IMR-90 (cell line): ENCODE measurements around the gene DCHS1. TPM values are rescaled to one million over a fixed set of nuclear protein-coding genes. Genes with fewer than 3 reads are reported as not detected.

ENCODE experiments used
- ATAC-seq: fragments of 200-7000 bp; cut with Tn5 transposase; 2 replicates; pipeline ENCODE4 v1.9.1; 2020; ENCODE audit warnings: low read depth, mild to moderate bottlenecking, moderate library complexity
- BruUV-seq: library from RNA; stranded (reverse); fragments of 400-500 nt; replicated peaks from 2 replicates; lab custom pipeline; 2021; lab: Mats Ljungman, UMichigan
- CTCF ChIA-PET: fragments of 300-600 bp; formaldehyde crosslinking; extraction: SDS; loops from one replicate; lab custom pipeline; 2021; ENCODE audit warnings: antibody characterized with exemption; lab: Yijun Ruan, JAX
- POLR2A ChIA-PET: fragments of 300-600 bp; sonication (Branson Sonifier 250); formaldehyde crosslinking; loops from one replicate; lab custom pipeline; 2022; ENCODE audit warnings: antibody characterized with exemption; ENCODE audit not compliant: unreplicated experiment; lab: Charles Lee
- DNase-seq: peaks from one replicate; pipeline ENCODE4 v3.0.0; 2013
- H2AFZ ChIP-seq: replicated peaks from 2 replicates; pipeline ENCODE3; 2013; ENCODE audit warnings: low read length, mild to moderate bottlenecking; ENCODE audit not compliant: poor library complexity
- H2AK5ac ChIP-seq: 2 replicates; pipeline ENCODE4 v1.6.1; 2013; ENCODE audit warnings: low read depth, low read length, inconsistent platforms
- H2AK9ac ChIP-seq: replicated peaks from 2 replicates; pipeline ENCODE3; 2013; ENCODE audit warnings: mild to moderate bottlenecking, low read depth, low read length, moderate library complexity; ENCODE audit not compliant: poor library complexity
- H2BK120ac ChIP-seq: 2 replicates; pipeline ENCODE4 v1.6.1; 2013; ENCODE audit warnings: low read depth, low read length, inconsistent platforms
- H2BK15ac ChIP-seq: 3 replicates; pipeline ENCODE4 v1.6.1; 2013; ENCODE audit warnings: low read depth, low read length, inconsistent platforms
- H2BK20ac ChIP-seq: 2 replicates; pipeline ENCODE4 v1.6.1; 2013; ENCODE audit warnings: low read depth, mild to moderate bottlenecking, inconsistent platforms, low read length, moderate library complexity
- H2BK5ac ChIP-seq: 2 replicates; pipeline ENCODE4 v1.6.1; 2013; ENCODE audit warnings: mild to moderate bottlenecking, low read depth, low read length, inconsistent platforms; ENCODE audit not compliant: poor library complexity, severe bottlenecking
- H3K14ac ChIP-seq: replicated peaks from 2 replicates; pipeline ENCODE4 v1.6.1; 2013; ENCODE audit warnings: low read depth, low read length, inconsistent platforms
- H3K18ac ChIP-seq: 2 replicates; pipeline ENCODE4 v1.6.1; 2013; ENCODE audit warnings: low read depth, low read length, control low read depth
- H3K23ac ChIP-seq: 2 replicates; pipeline ENCODE4 v1.6.1; 2013; ENCODE audit warnings: low read depth, low read length, inconsistent platforms
- H3K27ac ChIP-seq: 2 replicates; pipeline ENCODE4 v1.5.1; 2013; ENCODE audit warnings: mild to moderate bottlenecking, control low read depth, low read length; ENCODE audit not compliant: insufficient read depth
- H3K27me3 ChIP-seq: 2 replicates; pipeline ENCODE4 v1.6.1; 2013; ENCODE audit warnings: low read length; ENCODE audit not compliant: control insufficient read depth, insufficient read depth
- H3K36me3 ChIP-seq: 2 replicates; pipeline ENCODE4 v1.6.1; 2013; ENCODE audit warnings: low read length, mixed read lengths; ENCODE audit not compliant: control insufficient read depth, insufficient read depth
- H3K4ac ChIP-seq: 2 replicates; pipeline ENCODE4 v1.6.1; 2013; ENCODE audit warnings: low read depth, low read length, inconsistent platforms
- H3K4me1 ChIP-seq: 2 replicates; pipeline ENCODE4 v1.6.1; 2013; ENCODE audit warnings: low read length, mixed read lengths; ENCODE audit not compliant: control insufficient read depth, insufficient read depth
- H3K4me2 ChIP-seq: 2 replicates; pipeline ENCODE4 v1.6.1; 2013; ENCODE audit warnings: low read depth, mild to moderate bottlenecking, control low read depth, low read length, moderate library complexity
- H3K4me3 ChIP-seq: 2 replicates; pipeline ENCODE4 v1.5.1; 2013; ENCODE audit warnings: low read depth, mild to moderate bottlenecking, control low read depth, low read length, moderate library complexity; ENCODE audit not compliant: insufficient read depth
- H3K56ac ChIP-seq: 2 replicates; pipeline ENCODE4 v1.6.1; 2013; ENCODE audit warnings: low read length, inconsistent platforms; ENCODE audit not compliant: insufficient read depth; ENCODE audit errors: extremely low read depth
- H3K79me1 ChIP-seq, 2 experiments: 2 replicates each; pipeline ENCODE4 v1.6.1; 2013; ENCODE audit warnings: low read length in 2 of 2, inconsistent platforms in 1 of 2, low read depth in 1 of 2
- H3K9ac ChIP-seq: 2 replicates; pipeline ENCODE4 v1.6.1; 2013; ENCODE audit warnings: low read depth, low read length, control low read depth
- H3K9me1 ChIP-seq: 2 replicates; pipeline ENCODE4 v1.6.1; 2013; ENCODE audit warnings: low read length, inconsistent platforms; ENCODE audit not compliant: insufficient read depth
- H3K9me3 ChIP-seq: 2 replicates; pipeline ENCODE4 v1.6.1; 2013; ENCODE audit warnings: low read length; ENCODE audit not compliant: control insufficient read depth, insufficient read depth
- H4K20me1 ChIP-seq: 2 replicates; pipeline ENCODE4 v1.6.1; 2013; ENCODE audit warnings: low read length, inconsistent platforms; ENCODE audit not compliant: insufficient read depth
- H4K5ac ChIP-seq: 2 replicates; pipeline ENCODE4 v1.6.1; 2013; ENCODE audit warnings: mild to moderate bottlenecking, low read depth, low read length, control low read depth
- H4K8ac ChIP-seq, 2 experiments: 2 replicates each; pipeline ENCODE4 v1.6.1; 2013; ENCODE audit warnings: low read depth in 2 of 2, low read length in 2 of 2, control low read depth in 1 of 2, inconsistent platforms in 1 of 2
- H4K91ac ChIP-seq: 2 replicates; pipeline ENCODE4 v1.6.1; 2013; ENCODE audit warnings: low read depth, low read length, inconsistent platforms; ENCODE audit not compliant: insufficient read depth
- BHLHE40 ChIP-seq: fragments of 150-350 bp; IDR thresholded peaks from 2 replicates; pipeline ENCODE4 v1.6.1; 2016; ENCODE audit warnings: mild to moderate bottlenecking, low read depth, low read length
- CEBPB ChIP-seq: IDR thresholded peaks from 2 replicates; pipeline ENCODE4 v1.6.1; 2012; ENCODE audit warnings: low read depth, low read length, improper control_type of control experiment
- CHD1 ChIP-seq: IDR thresholded peaks from 2 replicates; pipeline ENCODE4 v1.6.1; 2012; ENCODE audit warnings: low read depth, low read length, improper control_type of control experiment
- CTCF ChIP-seq: conservative IDR thresholded peaks from 2 replicates; pipeline ENCODE4 v1.5.1; 2012; ENCODE audit warnings: mild to moderate bottlenecking, low read depth, low read length, improper control_type of control experiment
- ELK1 ChIP-seq: fragments of 150-350 bp; IDR thresholded peaks from 2 replicates; pipeline ENCODE4 v1.6.1; 2016; ENCODE audit warnings: low read depth, mild to moderate bottlenecking, low read length, moderate library complexity, borderline replicate concordance
- FOS ChIP-seq: fragments of 150-350 bp; IDR thresholded peaks from 2 replicates; pipeline ENCODE4 v1.6.1; 2016; ENCODE audit warnings: low read depth, low read length
- MAFK ChIP-seq: IDR thresholded peaks from 2 replicates; pipeline ENCODE4 v1.6.1; 2012; ENCODE audit warnings: low read depth, low read length, improper control_type of control experiment
- MAZ ChIP-seq: IDR thresholded peaks from 2 replicates; pipeline ENCODE4 v1.6.1; 2012; ENCODE audit warnings: low read depth, mild to moderate bottlenecking, low read length, improper control_type of control experiment, moderate library complexity, borderline replicate concordance
- MXI1 ChIP-seq: IDR thresholded peaks from 2 replicates; pipeline ENCODE4 v1.6.1; 2012; ENCODE audit warnings: low read depth, mild to moderate bottlenecking, low read length, moderate library complexity, borderline replicate concordance
- NFE2L2 ChIP-seq: fragments of 150-350 bp; IDR thresholded peaks from 2 replicates; pipeline ENCODE4 v1.6.1; 2016; ENCODE audit warnings: low read depth, mild to moderate bottlenecking, low read length
- POLR2A ChIP-seq: IDR thresholded peaks from 2 replicates; pipeline ENCODE4 v1.6.1; 2012; ENCODE audit warnings: mild to moderate bottlenecking, low read depth, low read length
- RAD21 ChIP-seq: IDR thresholded peaks from 2 replicates; pipeline ENCODE4 v1.6.1; 2012; ENCODE audit warnings: low read length, improper control_type of control experiment
- RCOR1 ChIP-seq: IDR thresholded peaks from 2 replicates; pipeline ENCODE4 v1.6.1; 2012; ENCODE audit warnings: mild to moderate bottlenecking, low read length, improper control_type of control experiment; ENCODE audit not compliant: insufficient replicate concordance
- RFX5 ChIP-seq: IDR thresholded peaks from 2 replicates; pipeline ENCODE4 v1.8.0; 2012; ENCODE audit warnings: low read depth, mild to moderate bottlenecking, low read length, moderate library complexity
- SMC3 ChIP-seq: fragments of 150-350 bp; IDR thresholded peaks from 2 replicates; pipeline ENCODE4 v1.6.1; 2016; ENCODE audit warnings: low read depth, mild to moderate bottlenecking, antibody characterized with exemption, low read length, moderate library complexity
- USF2 ChIP-seq: fragments of 150-350 bp; IDR thresholded peaks from 2 replicates; pipeline ENCODE4 v1.6.1; 2017; ENCODE audit warnings: mild to moderate bottlenecking, antibody characterized with exemption, low read length, low read depth
- WGBS, 2 experiments: methylation state at CpG; one replicate each; pipeline versions ENCODE4 v1.1.5 to v1.1.7; 2013; ENCODE audit warnings: missing lambda C conversion rate in 2 of 2; ENCODE audit not compliant: insufficient read length in 1 of 2; ENCODE audit errors: extremely low coverage in 2 of 2; 5-methylcytosine and 5-hydroxymethylcytosine counted together
- dilution Hi-C: fragments of 300-500 bp; cut with HindIII; formaldehyde crosslinking; loops from one replicate; pipeline ENCODE4 v1.14.3; 2018; ENCODE audit warnings: low sequenced_read_pairs; ENCODE audit not compliant: unreplicated experiment
- in situ Hi-C: fragments of 300-500 bp; cut with MboI; formaldehyde crosslinking; loops from 3 replicates; pipeline ENCODE4 v1.14.3; 2019; ENCODE audit warnings: low sequenced_read_pairs, inconsistent platforms, mixed read lengths
- intact Hi-C: fragments of 100-400 bp; cut with micrococcal nuclease; formaldehyde crosslinking; loops from 2 replicates; pipeline ENCODE4 v1.10.0; 2022
- polyA plus RNA-seq, 3 experiments: library from polyadenylated mRNA; depleted of rRNA; stranded (reverse); fragments of >200 nt; gene quantifications; 2 replicates each; pipeline ENCODE4 v1.2.3, GENCODE V29; 2012; ENCODE audit warnings: low replicate concordance in 1 of 3
- total RNA-seq: library from RNA; depleted of rRNA; stranded (reverse); fragments of >200 nt; gene quantifications from 2 replicates; pipeline ENCODE4 v1.2.3, GENCODE V29; 2012

Gene DCHS1
- total and polyA plus RNA-seq, 2 of the 4 experiments (the other 2 are of a cell fraction): 1.4 to 3.3 TPM

- Histone ChIP-seq H3K9ac (no peak overlapping the region), H4K91ac (no peak overlapping the region), H4K5ac (no peak overlapping the region), H3K14ac (no peak overlapping the region), H3K4me1 (peaks cover 5% of the 10 kb centered on the region; the same call in 1 of the 2 replicates), H2BK5ac (no peak overlapping the region), H2BK120ac (no peak overlapping the region), H3K9me1 (peaks cover 14% of the 10 kb centered on the region), H3K9me3 (no peaks in the 10 kb centered on the region), H3K4me3 (no peak overlapping the region), H2BK20ac (no peak overlapping the region), H4K20me1 (peaks cover 3% of the 10 kb centered on the region; the same call in 1 of the 2 replicates), H3K36me3 (peaks cover 46% of the 10 kb centered on the region), H3K4ac (no peak overlapping the region), H3K18ac (no peak overlapping the region), H2AK5ac (no peak overlapping the region), H2BK15ac (no peak overlapping the region), H3K27ac (no peak overlapping the region), H3K27me3 (no peaks in the 10 kb centered on the region), H3K79me1 (peaks cover 28 to 77% of the 10 kb centered on the region in 2 experiments), H3K56ac (no peak overlapping the region), H3K23ac (no peak overlapping the region), H3K4me2 (no peak overlapping the region), H2AK9ac (no peak overlapping the region), H4K8ac (no peak overlapping the region), H2AFZ (no peak overlapping the region)
- DNase-seq: no peak
- BruUV-seq: no TSS peak
- intact Hi-C loops: no loop called here
- ATAC-seq: no peak
- CTCF ChIA-PET: no interaction called here
- TF ChIP-seq SMC3: no peak
- no peak for TF ChIP-seq NFE2L2
- no peak for TF ChIP-seq CTCF
- no peak for TF ChIP-seq MAFK
- no peak for TF ChIP-seq CEBPB
- TF ChIP-seq ELK1: no peak
- TF ChIP-seq USF2: no peak
- TF ChIP-seq CHD1: no peak
- TF ChIP-seq POLR2A: no peak
- no peak for TF ChIP-seq RFX5
- TF ChIP-seq RCOR1: no peak
- no peak for TF ChIP-seq MAZ
- TF ChIP-seq MXI1: no peak
- no peak for TF ChIP-seq FOS
- TF ChIP-seq BHLHE40: no peak
- TF ChIP-seq RAD21: no peak
- POLR2A ChIA-PET: no interaction called here
- in situ Hi-C loops: no loop called here
- dilution Hi-C loops: no loop called here
- WGBS, 2 experiments: no CpG with 5 or more reads among the region's 3 CpGs
Observed at GRCh38 chr11:6598555-6598954, 57.1 kb downstream of the DCHS1 start.
